SK-N-MC (cell line): ENCODE measurements around the gene TNC.
"Not testable (repeated sequence)": the region's sequence is repeated elsewhere in the genome, so short reads cannot be mapped to it uniquely, and the experiment has no call there.

ENCODE experiments used
- DNase-seq: peaks from one replicate; pipeline ENCODE4 v3.0.0-alpha.2; 2011; ENCODE audit warnings: low read depth, low spot score
- H3K27ac ChIP-seq: fragments of 200-600 bp; sonication (generic); 2 replicates; pipeline ENCODE4 v1.5.1; 2016; ENCODE audit warnings: mixed run types
- H3K36me3 ChIP-seq: fragments of 200-600 bp; sonication (generic); 2 replicates; pipeline ENCODE4 v1.6.1; 2017; ENCODE audit warnings: antibody characterized with exemption, low read length, mixed read lengths; ENCODE audit not compliant: insufficient read depth
- H3K4me3 ChIP-seq: fragments of 200-600 bp; sonication (generic); 2 replicates; pipeline ENCODE4 v1.5.1; 2016
- H3K9ac ChIP-seq: fragments of 200-600 bp; sonication (generic); 2 replicates; pipeline ENCODE4 v1.8.0; 2017; ENCODE audit warnings: mixed run types, mixed read lengths; ENCODE audit not compliant: insufficient read length
- H3K9me3 ChIP-seq: fragments of 200-600 bp; sonication (generic); 2 replicates; pipeline ENCODE4 v1.6.1; 2017; ENCODE audit warnings: low read depth, mild to moderate bottlenecking, antibody characterized with exemption, low read length, moderate library complexity, mixed read lengths
- EZH2 ChIP-seq: fragments of 200-600 bp; sonication (generic); IDR thresholded peaks from one replicate; pipeline ENCODE4 v1.6.1; 2017; ENCODE audit warnings: antibody characterized with exemption
- FOXP2 ChIP-seq: optimal IDR thresholded peaks from 2 replicates; pipeline ENCODE3; 2011; ENCODE audit warnings: mild to moderate bottlenecking, moderate library complexity; ENCODE audit not compliant: insufficient read depth; ENCODE audit errors: extremely low read length, control extremely low read depth
- POLR2AphosphoS5 ChIP-seq: IDR thresholded peaks from 2 replicates; pipeline ENCODE4 v1.6.1; 2012; ENCODE audit warnings: mild to moderate bottlenecking, low read depth, low read length, borderline replicate concordance

The TNC gene

GRCh38 chr9:115141612-115142011 lies 23.7 kb upstream of the TNC start:
- Histone ChIP-seq H3K9me3 (no peaks in the 10 kb centered on the region), H3K4me3 (no peak overlapping the region), H3K36me3 (no peaks in the 10 kb centered on the region), H3K9ac (no peak overlapping the region), H3K27ac (no peak overlapping the region)
- TF ChIP-seq POLR2AphosphoS5 (no peak), EZH2 (no peak), FOXP2 (no peak)
- no peak for DNase-seq

GRCh38 chr9:115138151-115138550 lies 20.2 kb upstream of the TNC start:
- TF ChIP-seq EZH2 (no peak), FOXP2 (no peak), POLR2AphosphoS5 (no peak)
- H3K9ac ChIP-seq: no peak overlapping the region

GRCh38 chr9:115137526-115137925 lies 19.6 kb upstream of the TNC start:
- no peak for DNase-seq
- no peak overlapping the region for H3K9ac ChIP-seq
- no peaks in the 10 kb centered on the region for H3K9me3 ChIP-seq
- no peak overlapping the region for H3K27ac ChIP-seq
- no peak overlapping the region for H3K4me3 ChIP-seq
- TF ChIP-seq EZH2: no peak
- no peak for TF ChIP-seq POLR2AphosphoS5
- no peak for TF ChIP-seq FOXP2
- H3K36me3 ChIP-seq: no peaks in the 10 kb centered on the region

More at GRCh38 chr9:115138151-115138550, 20.2 kb upstream of the TNC start:
- Histone ChIP-seq H3K9me3 (no peaks in the 10 kb centered on the region), H3K27ac (no peak overlapping the region), H3K4me3 (no peak overlapping the region), H3K36me3 (no peaks in the 10 kb centered on the region)
- DNase-seq: no peak

- Histone ChIP-seq H3K9ac (no peak overlapping the region), H3K27ac (no peak overlapping the region), H3K36me3 (no peaks in the 10 kb centered on the region), H3K9me3 (no peaks in the 10 kb centered on the region), H3K4me3 (no peak overlapping the region)
- DNase-seq: no peak
- no peak for TF ChIP-seq FOXP2
- no peak for TF ChIP-seq EZH2
- no peak for TF ChIP-seq POLR2AphosphoS5
These were observed 18.1 kb upstream of the TNC start for GRCh38 chr9:115135821-115136778.

- TF ChIP-seq FOXP2: no peak
- H3K9ac ChIP-seq: no peak overlapping the region
- H3K27ac ChIP-seq: no peak overlapping the region
- no peak for DNase-seq
- H3K9me3 ChIP-seq: no peaks in the 10 kb centered on the region
- H3K36me3 ChIP-seq: no peaks in the 10 kb centered on the region
- H3K4me3 ChIP-seq: no peak overlapping the region
These were observed 17.0 kb upstream of the TNC start for GRCh38 chr9:115134941-115135340.

GRCh38 chr9:115133649-115134048 lies 15.7 kb upstream of the TNC start:
- no peaks in the 10 kb centered on the region for H3K9me3 ChIP-seq
- no peak for DNase-seq
- no peak overlapping the region for H3K4me3 ChIP-seq
- no peak overlapping the region for H3K27ac ChIP-seq
- H3K36me3 ChIP-seq: no peaks in the 10 kb centered on the region
- H3K9ac ChIP-seq: no peak overlapping the region
- TF ChIP-seq FOXP2: no peak
- TF ChIP-seq POLR2AphosphoS5: no peak
- no peak for TF ChIP-seq EZH2

- no peak overlapping the region for H3K9ac ChIP-seq
- no peak for TF ChIP-seq FOXP2
- no peaks in the 10 kb centered on the region for H3K36me3 ChIP-seq
- no peaks in the 10 kb centered on the region for H3K9me3 ChIP-seq
- no peak overlapping the region for H3K4me3 ChIP-seq
- DNase-seq: no peak
- no peak overlapping the region for H3K27ac ChIP-seq
These were observed 14.7 kb upstream of the TNC start for GRCh38 chr9:115132648-115133047.

GRCh38 chr9:115130176-115130575 lies 12.2 kb upstream of the TNC start:
- H3K9ac ChIP-seq: no peak overlapping the region
- no peak for DNase-seq
- H3K9me3 ChIP-seq: no peaks in the 10 kb centered on the region
- no peaks in the 10 kb centered on the region for H3K36me3 ChIP-seq
- no peak overlapping the region for H3K27ac ChIP-seq
- no peak for TF ChIP-seq FOXP2
- TF ChIP-seq POLR2AphosphoS5: no peak
- TF ChIP-seq EZH2: no peak
- H3K4me3 ChIP-seq: no peak overlapping the region

- DNase-seq, H3K27ac ChIP-seq, H3K9me3 ChIP-seq, H3K9ac ChIP-seq, H3K4me3 ChIP-seq, H3K36me3 ChIP-seq: not testable (repeated sequence)
These were observed 10.8 kb upstream of the TNC start for GRCh38 chr9:115128726-115129125.
